Endothelial cell of umbilical vein (primary cell): ENCODE data around the gene HOXB3. TPM values are rescaled to one million over a fixed set of nuclear protein-coding genes. Genes with fewer than 3 reads are reported as not detected.
A peak's percentile ranks its signal among the peaks of the same experiment; 100 is the strongest.

Experiments used
- BruUV-seq: library from RNA; stranded (reverse); fragments of 400-500 nt; replicated peaks from 2 replicates; lab custom pipeline; 2021; lab: Mats Ljungman, UMichigan
- CTCF ChIA-PET: fragments of 300-600, 350-600 bp; sonication (Branson Sonifier 250); formaldehyde crosslinking; loops from one replicate; lab custom pipeline; 2021; ENCODE audit warnings: antibody characterized with exemption, inconsistent platforms; lab: Charles Lee
- POLR2A ChIA-PET: fragments of 300-600, 350-600 bp; sonication (Branson Sonifier 250); formaldehyde crosslinking; loops from one replicate; lab custom pipeline; 2021; ENCODE audit warnings: antibody characterized with exemption, inconsistent platforms; lab: Charles Lee
- DNase-seq: peaks from one replicate; pipeline ENCODE4 v3.0.0-alpha.2; 2011; ENCODE audit warnings: low read depth, low spot score
- FAIRE-seq: peaks from 2 replicates; lab custom pipeline; 2011; peaks lifted over from hg19 to GRCh38; lab: Jason Lieb, UNC
- H2AFZ ChIP-seq: 2 replicates; pipeline ENCODE4 v1.6.0; 2012; ENCODE audit warnings: low read depth, low read length, control low read depth, inconsistent platforms
- H3K27ac ChIP-seq: 2 replicates; pipeline ENCODE4 v1.5.1; 2011; ENCODE audit warnings: low read depth, mild to moderate bottlenecking, control low read depth, low read length, moderate library complexity; ENCODE audit not compliant: insufficient read depth
- H3K27me3 ChIP-seq, 2 experiments: 2 replicates each; pipeline versions ENCODE4 v1.6.0 to v1.6.1; 2011; ENCODE audit warnings: low read length in 2 of 2, mixed read lengths in 1 of 2; ENCODE audit not compliant: control insufficient read depth in 2 of 2, insufficient read depth in 2 of 2
- H3K36me3 ChIP-seq, 2 experiments: 2 replicates in 1 of 2; 3 replicates in 1 of 2; pipeline ENCODE4 v1.5.1; 2011; ENCODE audit warnings: low read length in 2 of 2, mild to moderate bottlenecking in 1 of 2, moderate library complexity in 1 of 2; ENCODE audit not compliant: control insufficient read depth in 2 of 2, insufficient read depth in 2 of 2; ENCODE audit errors: extremely low read depth in 1 of 2
- H3K4me1 ChIP-seq: 3 replicates; pipeline ENCODE4 v1.5.1; 2011; ENCODE audit warnings: mild to moderate bottlenecking, low read length; ENCODE audit not compliant: control insufficient read depth, insufficient read depth; ENCODE audit errors: extremely low read depth
- H3K4me2 ChIP-seq: 2 replicates; pipeline ENCODE4 v1.6.1; 2011; ENCODE audit warnings: low read length, control low read depth, mixed read lengths; ENCODE audit not compliant: insufficient read depth
- H3K4me3 ChIP-seq, 3 experiments: fragments of 200-600 bp in 1 of 3; sonication (generic), shearing (Covaris generic) in 1 of 3; replicated peaks in 1 of 3; 2 replicates each; pipeline ENCODE4 v1.5.1; 2011 to 2016; ENCODE audit warnings: control low read depth in 3 of 3, low read length in 3 of 3, mild to moderate bottlenecking in 2 of 3, inconsistent platforms in 1 of 3, low read depth in 1 of 3, moderate library complexity in 1 of 3; ENCODE audit not compliant: insufficient read depth in 1 of 3
- H3K79me2 ChIP-seq: 2 replicates; pipeline ENCODE4 v1.6.0; 2012; ENCODE audit warnings: low read length, inconsistent platforms; ENCODE audit not compliant: control insufficient read depth, insufficient read depth
- H3K9ac ChIP-seq: replicated peaks from 2 replicates; pipeline ENCODE3; 2011; ENCODE audit warnings: low read length, control low read depth; ENCODE audit not compliant: insufficient read depth; ENCODE audit errors: extremely low read depth
- H3K9me1 ChIP-seq: replicated peaks from 3 replicates; pipeline ENCODE4 v1.6.0; 2011; ENCODE audit warnings: mild to moderate bottlenecking, low read length; ENCODE audit not compliant: control insufficient read depth, insufficient read depth; ENCODE audit errors: extremely low read depth
- H3K9me3 ChIP-seq: replicated peaks from 2 replicates; pipeline ENCODE4 v1.5.1; 2012; ENCODE audit warnings: low read length, inconsistent platforms; ENCODE audit not compliant: control insufficient read depth, insufficient read depth
- H4K20me1 ChIP-seq: replicated peaks from 2 replicates; pipeline ENCODE3; 2011; ENCODE audit warnings: mild to moderate bottlenecking, low read length; ENCODE audit not compliant: control insufficient read depth, insufficient read depth; ENCODE audit errors: extremely low read depth
- CTCF ChIP-seq, 2 donors: IDR thresholded peaks; 1 replicate in 1 of 2; 2 replicates in 1 of 2; pipeline ENCODE4 v1.5.1; 2011; ENCODE audit warnings: low read length in 2 of 2, mild to moderate bottlenecking in 2 of 2, moderate library complexity in 2 of 2, control low read depth in 1 of 2, inconsistent platforms in 1 of 2, low read depth in 1 of 2; ENCODE audit not compliant: insufficient read depth in 1 of 2; ENCODE audit errors: extremely low read depth in 1 of 2
- EZH2 ChIP-seq: IDR thresholded peaks from 2 replicates; pipeline ENCODE4 v1.6.1; 2012; ENCODE audit warnings: borderline replicate concordance, low read depth, mild to moderate bottlenecking, moderate library complexity, low read length, inconsistent platforms; ENCODE audit not compliant: severe bottlenecking
- FOS ChIP-seq: IDR thresholded peaks from 2 replicates; pipeline ENCODE4 v1.6.1; 2011; ENCODE audit warnings: mild to moderate bottlenecking, low read length, moderate library complexity, borderline replicate concordance; ENCODE audit not compliant: insufficient read depth
- GATA2 ChIP-seq: IDR thresholded peaks from 2 replicates; pipeline ENCODE4 v1.7.0; 2011; ENCODE audit warnings: low read depth, mild to moderate bottlenecking, moderate library complexity, mixed read lengths, low read length; ENCODE audit not compliant: insufficient read length, insufficient read depth
- JUN ChIP-seq: IDR thresholded peaks from 2 replicates; pipeline ENCODE4 v1.6.1; 2011; ENCODE audit warnings: borderline replicate concordance, low read depth; ENCODE audit not compliant: insufficient read length, insufficient read depth
- MAX ChIP-seq: IDR thresholded peaks from 2 replicates; pipeline ENCODE4 v1.6.1; 2011; ENCODE audit not compliant: insufficient read depth, insufficient read length
- MYC ChIP-seq: IDR thresholded peaks from one replicate; pipeline ENCODE4 v1.6.1; 2011; ENCODE audit warnings: mild to moderate bottlenecking, low read depth, low read length
- POLR2A ChIP-seq: IDR thresholded peaks from 2 replicates; pipeline ENCODE4 v1.6.1; 2012; ENCODE audit warnings: low read depth, mild to moderate bottlenecking, control low read depth, low read length
- POLR2AphosphoS5 ChIP-seq: IDR thresholded peaks from 2 replicates; pipeline ENCODE4 v1.6.1; 2012; ENCODE audit warnings: low read depth, mild to moderate bottlenecking, control low read depth, low read length, moderate library complexity; ENCODE audit not compliant: insufficient read depth
- dilution Hi-C: fragments of 300-500 bp; cut with MboI; formaldehyde crosslinking; loops from one replicate; pipeline ENCODE4 v1.15.0; 2019; ENCODE audit warnings: low sequenced_read_pairs; ENCODE audit not compliant: extremely low pct_ligation_motif_present
- intact Hi-C: fragments of 100-400 bp; cut with micrococcal nuclease; formaldehyde crosslinking; loops from one replicate; pipeline ENCODE4 v1.10.0; 2022
- polyA plus RNA-seq, 4 experiments: library from polyadenylated mRNA; depleted of rRNA in 3 of 4; stranded (reverse) in 3 of 4; unstranded in 1 of 4; fragments of >200 nt; gene quantifications; 2 replicates each; pipeline versions ENCODE4 v1.2.1 to v1.2.3, GENCODE V29; 2011 to 2012; ENCODE audit warnings: missing spikeins in 1 of 4
- total RNA-seq: library from RNA; stranded (reverse); gene quantifications from 2 replicates; pipeline ENCODE4 v1.2.3, GENCODE V29; 2021

Gene HOXB3
- total and polyA plus RNA-seq, 2 donors (not counting 3 experiments of a cell fraction or from before 2014, with no cell fraction given): 29.6 to 56.6 TPM

- no peaks in the 10 kb centered on the region for H3K27me3 ChIP-seq
- H3K4me3 ChIP-seq: peak overlapping the region; percentile 33 to 81 (median 61)
- H3K4me2 ChIP-seq: peak overlapping the region; percentile 62
- no peaks in the 10 kb centered on the region for H3K9me3 ChIP-seq
- peaks cover 46% of the 10 kb centered on the region for H3K79me2 ChIP-seq
- CTCF ChIA-PET: interaction anchor here (0.9 to 2.3 kb wide), 10 partner anchors 31 to 371 kb away, joined by 3 to 22 read pairs (median 4); no protein-coding TSS in a partner anchor
- H3K36me3 ChIP-seq: peaks cover 0 to 8% of the 10 kb centered on the region in 2 experiments
- no TSS peak for BruUV-seq
- intact Hi-C loops: no loop called here
- H4K20me1 ChIP-seq: no peaks in the 10 kb centered on the region
- H2AFZ ChIP-seq: peak overlapping the region; percentile 16
- TF ChIP-seq MYC (no peak), POLR2AphosphoS5 (no peak), JUN (no peak), GATA2 (no peak), MAX (no peak), CTCF (IDR thresholded peaks at IDR 0.05; ENCODE audit: extremely low read depth in 1 of 2, insufficient read depth in 1 of 2, low read depth in 1 of 2, low read length in 2 of 2) (no peak), FOS (no peak), POLR2A (no peak), EZH2 (no peak)
- FAIRE-seq: no peak
- H3K27ac ChIP-seq: peak overlapping the region; percentile 22
- H3K4me1 ChIP-seq: peaks cover 48% of the 10 kb centered on the region
- H3K9ac ChIP-seq: peak overlapping the region; percentile 57
- DNase-seq: peak; percentile 36
- no peaks in the 10 kb centered on the region for H3K9me1 ChIP-seq
- POLR2A ChIA-PET: no interaction called here
- dilution Hi-C loops: no loop called here
Observed at GRCh38 chr17:48586355-48587258, 3.4 kb downstream of the HOXB3 start.
